NB4 (cell line): ENCODE results near the gene HECW1.
"Not testable (repeated sequence)": the region's sequence is repeated elsewhere in the genome, so short reads cannot be mapped to it uniquely, and the experiment has no call there.

Experiments
- DNase-seq: peaks from one replicate; pipeline ENCODE4 v3.0.0; 2010; ENCODE audit warnings: low read depth
- H3K4me3 ChIP-seq: one replicate; pipeline ENCODE4 v1.5.1; 2011; ENCODE audit warnings: mild to moderate bottlenecking, low read depth, low read length, moderate library complexity
- CTCF ChIP-seq: IDR thresholded peaks from one replicate; pipeline ENCODE4 v1.5.1; 2012; ENCODE audit warnings: low read depth, low read length
- MAX ChIP-seq: IDR thresholded peaks from 2 replicates; pipeline ENCODE4 v1.6.1; 2011; ENCODE audit warnings: low read depth, low read length
- MYC ChIP-seq: IDR thresholded peaks from 2 replicates; pipeline ENCODE4 v1.6.1; 2011; ENCODE audit warnings: low read depth, low read length
- POLR2A ChIP-seq: IDR thresholded peaks from 2 replicates; pipeline ENCODE4 v1.6.1; 2011; ENCODE audit warnings: mild to moderate bottlenecking; ENCODE audit not compliant: insufficient read length; ENCODE audit errors: extremely low read depth

HECW1 gene

GRCh38 chr7:43594020-43594419 lies 481.6 kb downstream of the HECW1 start:
- no peak for TF ChIP-seq MYC
- TF ChIP-seq CTCF = no peak
- no peak for TF ChIP-seq POLR2A
- TF ChIP-seq MAX = no peak
- no peak for DNase-seq
- H3K4me3 ChIP-seq = no peak overlapping the region

- not testable (repeated sequence) for DNase-seq, H3K4me3 ChIP-seq
These were observed 484.0 kb downstream of the HECW1 start for GRCh38 chr7:43596426-43596825.

- DNase-seq = no peak
- no peak overlapping the region for H3K4me3 ChIP-seq
- no peak for TF ChIP-seq CTCF
- no peak for TF ChIP-seq POLR2A
- TF ChIP-seq MYC = no peak
- no peak for TF ChIP-seq MAX
These were observed 487.6 kb downstream of the HECW1 start for GRCh38 chr7:43600056-43600455.

GRCh38 chr7:43602256-43602655 lies 489.8 kb downstream of the HECW1 start:
- no peak for DNase-seq
- no peak for TF ChIP-seq MYC
- no peak for TF ChIP-seq POLR2A
- no peak for TF ChIP-seq CTCF
- no peak for TF ChIP-seq MAX
- no peak overlapping the region for H3K4me3 ChIP-seq

- TF ChIP-seq POLR2A = no peak
- TF ChIP-seq MAX = no peak
- no peak for TF ChIP-seq MYC
- DNase-seq = no peak
- H3K4me3 ChIP-seq = no peak overlapping the region
These were observed 491.8 kb downstream of the HECW1 start for GRCh38 chr7:43604251-43604650.

- DNase-seq = no peak
- no peak overlapping the region for H3K4me3 ChIP-seq
- no peak for TF ChIP-seq POLR2A
- no peak for TF ChIP-seq MYC
- no peak for TF ChIP-seq MAX
- TF ChIP-seq CTCF = no peak
These were observed 496.6 kb downstream of the HECW1 start for GRCh38 chr7:43609097-43609496.

GRCh38 chr7:43612128-43612527 lies 499.7 kb downstream of the HECW1 start:
- TF ChIP-seq POLR2A (no peak), MAX (no peak), CTCF (no peak), MYC (no peak)
- H3K4me3 ChIP-seq = no peak overlapping the region
- no peak for DNase-seq
